Measurements from ENCODE around the gene DNAJB11.

GRCh38 chr3:186626254-186626847, 55.8 kb downstream of the DNAJB11 start:
- TF ChIP-seq EZH2 (IDR thresholded peaks at IDR 0.05; ENCODE audit: insufficient read depth, poor library complexity, severe bottlenecking): no peak
- TF ChIP-seq EZH2phosphoT487 (IDR thresholded peaks at IDR 0.05; ENCODE audit: insufficient read depth, low read depth): no peak

Data from GM23248 (cell line).